ENCODE data around the gene CIB2.

The CIB2 gene

DNA sequence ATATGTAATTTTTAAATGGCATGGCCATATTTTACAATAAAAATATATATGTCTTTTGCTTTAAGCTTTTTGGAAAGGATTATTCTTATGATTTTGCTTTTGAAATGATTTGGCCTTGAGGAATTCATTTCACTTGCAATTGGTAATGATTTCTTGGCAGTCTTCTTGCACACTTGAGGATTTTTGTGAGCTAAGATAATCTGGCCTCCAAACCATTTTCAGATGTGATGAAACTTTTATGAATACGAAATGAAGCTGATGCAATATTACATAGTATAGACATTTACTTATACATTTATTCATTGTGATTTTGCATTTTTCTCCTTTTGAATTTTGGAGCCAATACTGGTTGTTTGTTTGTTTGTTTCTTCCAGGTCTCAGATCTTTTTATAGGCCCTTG is 45.3 kb downstream of the CIB2 start:
- no peaks in the 10 kb centered on the region for H3K27me3 ChIP-seq (ENCODE audit: control insufficient read depth, insufficient read depth, low read length)
- no peak overlapping the region for H3K4me3 ChIP-seq (ENCODE audit: low read length)
- H3K36me3 ChIP-seq (ENCODE audit: control insufficient read depth, insufficient read depth, low read length) = no peaks in the 10 kb centered on the region
- H3K4me1 ChIP-seq (ENCODE audit: control insufficient read depth, insufficient read depth, low read length) = peaks cover 53% of the 10 kb centered on the region
- no peaks in the 10 kb centered on the region for H3K9me3 ChIP-seq (ENCODE audit: control insufficient read depth, low read length)
- H3K9ac ChIP-seq (ENCODE audit: low read length) = no peak overlapping the region

DNA sequence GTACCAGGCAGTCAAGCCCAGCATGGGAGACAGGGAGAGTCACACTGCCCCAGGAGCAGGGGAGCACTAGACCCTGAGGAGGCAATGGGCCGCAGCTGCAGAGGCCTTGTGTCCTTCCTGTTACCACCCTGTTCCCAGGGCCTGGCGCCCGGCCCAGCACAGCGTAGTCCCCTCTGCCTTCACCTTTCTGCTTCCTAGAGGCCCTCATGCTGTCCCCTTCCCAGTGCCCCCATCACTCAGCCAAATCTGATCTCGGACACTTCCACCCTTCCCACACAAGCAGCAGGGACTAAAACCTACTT is 46.8 kb downstream of the CIB2 start:
- Histone ChIP-seq H3K9me3 (ENCODE audit: control insufficient read depth, low read length) (no peaks in the 10 kb centered on the region), H3K27me3 (ENCODE audit: control insufficient read depth, insufficient read depth, low read length) (no peaks in the 10 kb centered on the region), H3K36me3 (ENCODE audit: control insufficient read depth, insufficient read depth, low read length) (no peaks in the 10 kb centered on the region), H3K4me3 (ENCODE audit: low read length) (no peak overlapping the region), H3K4me1 (ENCODE audit: control insufficient read depth, insufficient read depth, low read length) (peaks cover 46% of the 10 kb centered on the region), H3K9ac (ENCODE audit: low read length) (no peak overlapping the region)

DNA sequence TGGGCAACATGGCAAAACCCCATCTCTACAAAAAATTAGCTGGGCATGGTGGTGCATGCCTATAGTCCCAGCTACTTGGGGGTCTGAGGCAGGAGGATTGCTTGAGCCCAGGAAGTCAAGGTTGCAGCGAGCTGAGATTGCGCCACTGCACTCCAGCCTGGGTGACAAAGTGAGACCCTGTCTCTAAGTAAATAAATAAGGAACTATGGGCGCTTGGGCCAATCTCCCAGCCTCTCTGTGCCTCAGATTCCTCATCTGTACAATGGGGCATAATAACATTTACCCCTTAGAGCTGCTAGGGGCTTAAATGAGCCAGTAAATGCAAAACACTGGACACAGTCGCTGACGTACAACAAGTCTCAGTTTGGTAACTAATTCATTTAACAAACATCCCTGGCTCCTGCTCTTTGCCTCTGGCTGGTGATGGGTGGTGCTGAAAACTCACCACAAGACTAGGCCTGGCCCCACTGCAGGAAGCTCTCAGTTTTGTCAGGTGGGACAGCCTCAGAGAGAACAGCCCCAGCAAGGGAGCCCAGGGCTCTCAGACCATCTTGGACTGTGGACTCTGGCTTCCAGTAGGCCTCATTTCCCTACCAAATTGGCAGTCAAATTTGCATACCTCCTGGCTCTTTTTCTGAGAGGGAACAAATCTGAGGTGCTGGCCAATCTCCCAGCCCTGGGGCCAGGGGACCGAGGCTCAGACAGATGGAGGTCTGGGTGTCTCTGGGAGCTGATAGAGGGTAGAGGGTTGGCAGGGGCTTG is 47.4 kb downstream of the CIB2 start:
- Histone ChIP-seq H3K9me3 (ENCODE audit: control insufficient read depth, low read length) (no peaks in the 10 kb centered on the region), H3K4me3 (ENCODE audit: low read length) (no peak overlapping the region), H3K9ac (ENCODE audit: low read length) (no peak overlapping the region), H3K4me1 (ENCODE audit: control insufficient read depth, insufficient read depth, low read length) (peaks cover 46% of the 10 kb centered on the region), H3K36me3 (ENCODE audit: control insufficient read depth, insufficient read depth, low read length) (no peaks in the 10 kb centered on the region), H3K27me3 (ENCODE audit: control insufficient read depth, insufficient read depth, low read length) (no peaks in the 10 kb centered on the region)

DNA sequence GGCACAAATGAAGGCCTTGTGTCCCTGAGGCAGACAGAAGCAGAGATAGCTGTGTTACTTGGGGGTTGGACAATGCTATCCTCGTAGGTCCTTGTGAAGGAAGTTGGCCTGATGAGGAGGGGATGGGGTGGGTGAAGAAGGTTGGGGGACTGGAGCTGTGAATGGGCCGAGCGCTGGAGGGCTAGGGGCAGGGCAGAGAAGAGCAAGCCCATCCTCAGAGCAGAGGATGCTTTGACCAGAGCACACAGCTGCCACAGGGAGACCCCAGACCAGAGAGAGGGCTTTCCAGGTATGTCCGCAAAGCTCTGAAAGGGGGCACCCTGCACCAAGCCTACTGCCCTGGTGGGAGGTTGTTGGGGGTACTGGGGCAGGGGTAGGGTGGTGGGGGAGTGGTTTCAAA is 48.1 kb downstream of the CIB2 start:
- H3K36me3 ChIP-seq (ENCODE audit: control insufficient read depth, insufficient read depth, low read length) = no peaks in the 10 kb centered on the region
- H3K4me3 ChIP-seq (ENCODE audit: low read length) = no peak overlapping the region
- H3K9ac ChIP-seq (ENCODE audit: low read length) = no peak overlapping the region
- H3K9me3 ChIP-seq (ENCODE audit: control insufficient read depth, low read length) = no peaks in the 10 kb centered on the region
- H3K27me3 ChIP-seq (ENCODE audit: control insufficient read depth, insufficient read depth, low read length) = no peaks in the 10 kb centered on the region
- H3K4me1 ChIP-seq (ENCODE audit: control insufficient read depth, insufficient read depth, low read length) = peaks cover 40% of the 10 kb centered on the region

DNA sequence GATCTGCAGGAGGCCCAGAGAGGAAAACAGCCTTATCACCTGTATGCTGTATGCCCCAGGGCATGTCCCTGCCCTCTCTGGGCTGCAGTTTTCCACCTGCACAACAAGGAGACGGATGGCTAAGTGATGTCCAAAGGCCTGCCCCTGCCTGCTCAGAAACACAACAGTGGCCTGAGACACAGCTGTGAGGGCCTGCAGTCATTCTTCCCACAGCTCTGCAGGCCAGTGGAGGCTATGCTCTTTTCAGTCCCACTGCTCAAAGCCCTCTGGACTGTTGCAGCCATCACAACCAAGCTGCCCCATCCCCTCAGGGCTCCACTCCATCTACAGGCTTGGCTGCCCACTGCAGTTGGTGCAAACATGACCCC is 48.5 kb downstream of the CIB2 start:
- Histone ChIP-seq H3K27me3 (ENCODE audit: control insufficient read depth, insufficient read depth, low read length) (no peaks in the 10 kb centered on the region), H3K4me1 (ENCODE audit: control insufficient read depth, insufficient read depth, low read length) (peaks cover 38% of the 10 kb centered on the region), H3K9me3 (ENCODE audit: control insufficient read depth, low read length) (no peaks in the 10 kb centered on the region), H3K4me3 (ENCODE audit: low read length) (no peak overlapping the region), H3K36me3 (ENCODE audit: control insufficient read depth, insufficient read depth, low read length) (no peaks in the 10 kb centered on the region), H3K9ac (ENCODE audit: low read length) (no peak overlapping the region)

DNA sequence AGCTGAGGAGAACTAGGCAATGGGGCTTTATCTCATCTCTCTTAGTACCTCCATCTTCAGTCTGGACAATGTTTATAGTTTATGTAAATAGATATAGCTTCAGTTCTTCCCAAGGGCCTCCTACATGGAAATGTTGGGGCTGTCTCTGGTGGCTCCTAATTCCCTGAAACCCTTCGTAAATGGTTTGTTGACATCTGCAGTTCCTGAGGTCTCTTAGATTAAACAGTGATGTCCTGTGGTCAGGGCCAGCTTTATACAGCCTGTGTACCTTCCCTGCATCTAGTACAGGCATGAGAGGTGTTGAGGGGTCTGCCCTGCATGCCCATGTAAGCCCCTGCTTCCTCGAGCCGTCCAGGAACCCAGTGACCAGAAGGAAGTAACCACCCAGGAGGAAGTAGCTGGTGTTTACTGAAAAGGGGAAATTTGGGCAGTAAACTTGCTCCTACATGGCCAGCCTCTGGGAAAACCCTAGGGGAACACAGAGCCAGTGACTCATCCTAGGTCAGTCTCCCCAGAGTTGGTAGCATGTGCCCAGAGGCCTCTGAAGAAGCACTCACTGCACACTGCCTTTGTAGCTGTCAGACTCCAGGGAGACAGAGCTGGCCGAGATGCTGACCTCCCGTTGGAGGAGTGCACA is 49.0 kb downstream of the CIB2 start:
- Histone ChIP-seq H3K9ac (ENCODE audit: low read length) (no peak overlapping the region), H3K27me3 (ENCODE audit: control insufficient read depth, insufficient read depth, low read length) (no peaks in the 10 kb centered on the region), H3K36me3 (ENCODE audit: control insufficient read depth, insufficient read depth, low read length) (no peaks in the 10 kb centered on the region), H3K4me3 (ENCODE audit: low read length) (no peak overlapping the region), H3K4me1 (ENCODE audit: control insufficient read depth, insufficient read depth, low read length) (peaks cover 35% of the 10 kb centered on the region), H3K9me3 (ENCODE audit: control insufficient read depth, low read length) (no peaks in the 10 kb centered on the region)

DNA sequence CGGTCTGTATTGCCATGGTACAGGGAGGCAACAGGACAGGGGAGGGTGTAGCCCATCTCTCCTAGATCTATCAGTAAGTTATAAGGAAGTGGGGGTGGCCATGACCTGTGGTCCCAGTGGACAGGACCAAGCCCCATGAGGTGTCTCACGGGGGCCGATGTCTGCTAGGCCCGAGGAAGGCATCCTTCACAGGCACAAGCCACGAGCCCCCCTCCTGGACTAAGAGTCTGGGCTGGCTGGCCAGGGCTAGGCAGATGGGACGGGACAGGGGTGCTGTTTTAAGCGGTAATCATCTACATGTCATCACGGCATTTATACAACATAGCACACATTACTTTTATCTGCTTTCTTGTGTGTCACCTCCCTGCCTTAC is 51.2 kb downstream of the CIB2 start:
- Histone ChIP-seq H3K9ac (ENCODE audit: low read length) (no peak overlapping the region), H3K4me3 (ENCODE audit: low read length) (no peak overlapping the region), H3K36me3 (ENCODE audit: control insufficient read depth, insufficient read depth, low read length) (no peaks in the 10 kb centered on the region), H3K27me3 (ENCODE audit: control insufficient read depth, insufficient read depth, low read length) (no peaks in the 10 kb centered on the region), H3K4me1 (ENCODE audit: control insufficient read depth, insufficient read depth, low read length) (peaks cover 45% of the 10 kb centered on the region), H3K9me3 (ENCODE audit: control insufficient read depth, low read length) (no peaks in the 10 kb centered on the region)

DNA sequence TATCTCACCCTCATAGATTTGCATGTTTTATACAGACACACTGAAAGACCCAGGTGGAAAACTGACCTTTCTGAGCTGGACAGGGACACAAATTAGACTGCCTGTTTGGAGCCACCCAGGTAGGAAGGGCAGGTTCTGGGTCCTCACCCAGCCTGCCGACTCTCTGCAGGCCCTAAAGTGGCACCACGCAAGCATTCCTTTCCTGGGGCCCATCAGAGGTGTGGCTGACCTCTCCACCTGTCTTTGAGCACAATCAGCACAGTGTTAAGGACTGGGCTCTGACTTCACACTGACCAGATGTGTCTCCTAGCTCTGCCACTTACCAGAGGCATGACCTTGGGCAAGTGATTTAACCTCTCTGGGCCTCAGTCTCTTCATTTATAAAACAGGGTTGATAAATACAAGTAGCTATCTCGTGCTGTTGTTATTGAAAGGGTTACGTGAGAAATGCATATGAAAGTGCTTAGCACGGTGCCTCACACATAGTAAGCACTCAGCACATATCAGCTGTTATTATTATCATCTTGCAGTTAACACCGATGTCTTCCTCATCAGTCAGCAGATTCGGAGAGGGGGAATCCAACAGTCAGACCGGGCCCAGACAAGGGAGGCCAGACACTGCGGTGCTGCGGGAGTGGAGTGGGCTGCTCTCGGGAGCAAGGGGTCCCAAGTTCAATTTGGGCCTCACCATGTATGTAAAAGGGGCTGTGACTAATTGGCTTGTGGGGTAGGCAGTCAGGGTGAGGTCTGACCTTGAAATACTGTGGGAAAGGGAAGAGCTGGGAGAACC is 51.8 kb downstream of the CIB2 start:
- peaks cover 45% of the 10 kb centered on the region for H3K4me1 ChIP-seq (ENCODE audit: control insufficient read depth, insufficient read depth, low read length)
- no peaks in the 10 kb centered on the region for H3K36me3 ChIP-seq (ENCODE audit: control insufficient read depth, insufficient read depth, low read length)
- H3K9ac ChIP-seq (ENCODE audit: low read length) = no peak overlapping the region
- no peaks in the 10 kb centered on the region for H3K27me3 ChIP-seq (ENCODE audit: control insufficient read depth, insufficient read depth, low read length)
- no peak overlapping the region for H3K4me3 ChIP-seq (ENCODE audit: low read length)
- H3K9me3 ChIP-seq (ENCODE audit: control insufficient read depth, low read length) = no peaks in the 10 kb centered on the region

DNA sequence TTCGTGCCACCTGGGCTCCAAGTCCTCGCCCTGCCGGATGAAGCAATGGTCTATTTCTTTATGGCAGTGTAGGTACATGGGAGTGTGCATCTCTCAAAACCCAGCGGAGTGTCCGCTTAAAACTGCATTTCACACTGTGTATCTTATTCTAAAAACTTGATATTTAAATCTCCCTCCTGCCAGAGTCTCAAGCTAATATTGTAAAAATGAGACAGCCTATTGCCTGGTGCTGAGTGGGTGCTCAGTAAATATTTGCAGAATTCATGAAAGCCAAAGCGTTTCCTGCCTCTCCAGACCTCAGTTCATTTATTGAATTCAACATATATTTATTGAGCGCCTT is 53.4 kb downstream of the CIB2 start:
- no peak overlapping the region for H3K9ac ChIP-seq (ENCODE audit: low read length)
- H3K4me1 ChIP-seq (ENCODE audit: control insufficient read depth, insufficient read depth, low read length) = peaks cover 35% of the 10 kb centered on the region
- no peaks in the 10 kb centered on the region for H3K27me3 ChIP-seq (ENCODE audit: control insufficient read depth, insufficient read depth, low read length)
- H3K9me3 ChIP-seq (ENCODE audit: control insufficient read depth, low read length) = no peaks in the 10 kb centered on the region
- no peak overlapping the region for H3K4me3 ChIP-seq (ENCODE audit: low read length)
- H3K36me3 ChIP-seq (ENCODE audit: control insufficient read depth, insufficient read depth, low read length) = no peaks in the 10 kb centered on the region

DNA sequence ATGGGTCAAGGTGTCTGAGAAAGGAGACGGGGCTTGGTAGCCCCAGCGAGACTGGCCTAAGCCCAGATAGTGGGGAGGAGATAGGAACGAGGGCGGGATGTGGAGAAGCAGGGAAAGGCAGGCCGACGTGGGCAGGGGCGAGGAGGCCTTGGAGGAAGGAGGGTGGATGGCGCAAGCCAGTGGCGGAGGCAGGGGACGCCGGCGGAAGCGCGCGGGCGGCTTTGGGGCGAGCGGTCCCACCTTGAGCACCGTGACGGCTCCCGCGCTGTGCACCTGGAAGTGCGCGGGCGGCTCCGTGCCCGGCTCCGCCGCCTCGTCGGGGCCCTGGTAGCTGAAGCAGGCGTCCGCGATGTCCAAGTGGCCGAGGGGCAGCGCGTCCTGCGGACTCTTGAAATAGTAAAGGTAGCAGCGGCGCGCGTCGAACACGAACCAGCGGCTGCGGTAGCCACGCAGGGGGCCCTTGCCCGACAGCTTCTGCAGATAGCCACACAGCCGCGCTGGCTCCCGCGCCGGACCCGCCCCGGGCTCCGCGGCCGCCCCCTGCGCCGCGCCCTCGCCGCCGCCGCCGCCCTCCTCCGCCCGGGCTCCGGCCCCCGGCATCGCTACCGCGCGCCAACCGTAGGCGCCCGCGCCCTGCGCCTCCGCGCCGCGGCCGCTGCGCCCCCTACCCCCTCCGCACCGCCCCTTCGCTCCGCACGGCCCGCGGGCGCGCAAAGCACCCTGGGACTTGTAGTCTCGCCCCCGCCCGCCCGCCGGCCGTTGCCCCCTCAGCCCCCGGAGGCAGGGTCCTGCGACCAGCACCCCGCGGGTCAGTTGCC is 54.0 kb downstream of the CIB2 start, which contains the start of gene TBC1D2B:
Gene TBC1D2B (minus strand): TSS at position 659 of the 818 bp plus-strand sequence. CDS start 59 bp downstream, at position 600.
- no peaks in the 10 kb centered on the region for H3K36me3 ChIP-seq (ENCODE audit: control insufficient read depth, insufficient read depth, low read length)
- H3K4me1 ChIP-seq (ENCODE audit: control insufficient read depth, insufficient read depth, low read length) = peaks cover 29% of the 10 kb centered on the region
- peak within 1 kb of the TSS; percentile 90 for H3K9ac ChIP-seq (ENCODE audit: low read length)
- H3K4me3 ChIP-seq (ENCODE audit: low read length) = peak within 1 kb of the TSS; percentile 65
- no peaks in the 10 kb centered on the region for H3K27me3 ChIP-seq (ENCODE audit: control insufficient read depth, insufficient read depth, low read length)
- H3K9me3 ChIP-seq (ENCODE audit: control insufficient read depth, low read length) = no peaks in the 10 kb centered on the region

DNA sequence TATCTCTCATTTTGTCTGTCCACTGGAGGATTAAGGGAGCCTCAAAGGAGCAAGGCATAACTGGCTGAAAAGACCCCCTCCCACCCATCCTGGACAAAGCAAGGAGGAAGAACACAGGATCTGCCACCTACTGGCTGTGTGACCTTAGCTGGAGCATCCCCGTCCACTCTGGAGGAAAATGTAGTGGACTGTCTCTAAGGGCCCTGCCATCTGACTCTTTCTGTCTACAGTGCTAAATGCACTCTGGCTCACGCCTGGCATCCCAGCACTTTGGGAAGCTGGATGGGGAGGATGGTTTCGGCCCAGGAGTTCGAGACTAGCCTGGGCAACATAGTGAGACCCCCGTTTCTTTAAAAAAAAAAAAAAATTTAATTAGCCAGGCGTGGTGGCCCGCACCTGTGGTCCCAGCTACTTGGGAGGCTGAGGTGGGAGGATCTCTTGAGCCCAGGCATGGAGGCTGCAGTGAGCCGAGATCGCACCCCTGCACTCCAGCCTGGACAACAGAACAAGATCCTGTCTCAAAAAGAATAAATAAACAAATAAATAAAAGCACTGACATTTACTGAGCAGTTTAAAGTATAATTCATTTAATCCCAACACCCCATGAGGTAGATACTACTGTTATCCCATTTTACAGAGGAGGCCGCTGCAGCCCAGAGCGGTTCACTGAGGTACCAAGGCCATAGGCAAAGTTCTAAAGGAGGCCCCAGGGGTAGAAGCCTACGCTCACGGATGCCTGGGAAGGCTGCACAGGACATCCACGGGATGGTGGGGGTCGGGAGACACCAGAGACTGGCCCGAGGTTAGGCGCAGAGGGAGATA is 54.8 kb downstream of the CIB2 start:
- Histone ChIP-seq H3K4me3 (ENCODE audit: low read length) (peak overlapping the region; percentile 65), H3K27me3 (ENCODE audit: control insufficient read depth, insufficient read depth, low read length) (no peaks in the 10 kb centered on the region), H3K36me3 (ENCODE audit: control insufficient read depth, insufficient read depth, low read length) (no peaks in the 10 kb centered on the region), H3K9me3 (ENCODE audit: control insufficient read depth, low read length) (no peaks in the 10 kb centered on the region), H3K4me1 (ENCODE audit: control insufficient read depth, insufficient read depth, low read length) (peaks cover 25% of the 10 kb centered on the region), H3K9ac (ENCODE audit: low read length) (peak overlapping the region; percentile 90)

All from mucosa of stomach (tissue), 1 donor.